GM19239 (cell line): ENCODE measurements around the gene MKKS.
A peak's percentile ranks its signal among the peaks of the same experiment; 100 is the strongest.

Source experiments
- DNase-seq: peaks from one replicate; pipeline ENCODE4 v3.0.0; 2011; ENCODE audit warnings: low spot score; ENCODE audit not compliant: insufficient read length
- FAIRE-seq: peaks from 2 replicates; lab custom pipeline; 2011; peaks lifted over from hg19 to GRCh38; lab: Jason Lieb, UNC

Gene MKKS

GRCh38 chr20:10453241-10453640, 19.2 kb upstream of the MKKS start:
- DNase-seq (no peak), FAIRE-seq (peak; percentile 97)

DNA sequence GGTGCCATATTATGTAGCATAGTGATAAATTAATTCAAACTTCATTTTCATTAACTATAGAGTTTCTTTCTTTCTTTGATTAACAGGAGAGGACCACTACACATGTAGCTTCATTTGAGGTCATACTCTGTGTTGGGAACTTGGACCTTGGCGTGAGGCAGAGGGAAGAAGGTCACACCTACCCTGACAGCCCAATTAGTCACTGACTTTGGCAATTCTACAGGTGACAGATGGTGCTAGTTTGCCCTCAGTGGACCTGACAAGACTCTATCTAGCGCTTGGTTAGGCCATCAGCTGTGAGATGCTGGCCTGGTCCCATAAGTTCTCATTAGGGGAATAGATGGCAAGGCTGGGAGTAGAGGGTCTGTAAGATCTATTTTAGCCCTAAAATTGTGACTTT, 15.2 kb upstream of the MKKS start:
- no peak for FAIRE-seq
- DNase-seq: no peak

DNA sequence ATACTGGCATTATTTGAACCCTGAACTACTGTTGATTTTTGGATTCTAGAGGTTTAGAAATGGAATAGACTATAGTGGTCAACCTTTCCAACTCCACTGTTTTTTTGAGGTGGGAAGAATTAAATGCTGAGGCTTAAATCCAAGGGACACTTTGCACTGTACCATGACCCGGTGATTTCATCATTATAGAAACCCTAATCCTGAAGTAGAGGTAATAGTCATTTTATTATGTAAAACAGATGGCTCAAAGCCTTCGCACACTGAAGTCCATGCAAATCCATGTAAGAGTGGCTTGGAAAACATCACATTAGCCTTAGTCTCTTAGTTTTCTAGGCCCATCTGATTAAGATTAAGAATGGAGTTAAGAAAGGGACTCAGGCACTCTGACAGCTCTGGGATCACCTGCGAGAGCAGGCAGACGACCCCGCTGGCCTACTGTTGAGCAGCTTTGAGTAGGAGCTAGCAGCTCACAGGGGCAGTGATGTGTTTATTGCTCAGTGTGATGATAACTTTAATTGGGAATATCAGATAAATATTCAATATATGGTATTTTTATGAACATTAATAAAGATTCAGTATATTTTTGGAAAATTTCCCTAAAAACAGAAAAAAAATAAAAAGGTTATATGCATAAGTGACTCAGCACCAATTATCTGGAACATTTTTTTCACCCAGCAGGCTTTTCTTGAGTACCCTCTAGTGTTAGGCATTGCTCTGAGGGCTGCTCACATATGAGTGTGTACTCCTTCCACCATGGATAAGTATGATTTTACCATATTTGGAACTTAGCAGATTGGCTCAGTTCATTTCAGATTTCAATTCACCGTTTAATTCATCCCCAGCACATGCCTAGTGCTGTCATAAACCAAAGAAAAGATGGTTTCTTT, 14.5 kb upstream of the MKKS start:
- FAIRE-seq: no peak

DNA sequence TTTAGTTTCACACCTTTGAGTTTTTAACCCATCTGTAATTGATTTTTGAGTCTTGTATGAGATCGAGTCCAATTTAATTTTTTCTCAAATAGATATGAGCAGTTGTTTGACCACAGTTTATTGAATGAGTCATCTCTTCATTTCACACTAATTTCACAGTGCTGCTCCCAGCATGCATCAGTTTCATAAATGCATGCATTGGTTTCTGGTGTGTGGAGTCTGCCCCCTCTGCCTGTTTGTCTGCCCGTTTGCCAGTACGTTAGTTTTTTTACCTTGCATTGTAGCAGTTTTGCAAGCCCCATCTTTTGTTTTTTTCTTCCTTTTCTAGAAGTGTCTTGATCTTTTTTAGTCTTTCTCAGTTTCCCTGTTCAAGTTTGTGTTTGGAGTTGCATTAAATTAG, 13.0 kb upstream of the MKKS start:
- FAIRE-seq (peak; percentile 96), DNase-seq (peak; percentile 40)

More for the DNA sequence above, 14.5 kb upstream of the MKKS start:
- DNase-seq: no peak

DNA sequence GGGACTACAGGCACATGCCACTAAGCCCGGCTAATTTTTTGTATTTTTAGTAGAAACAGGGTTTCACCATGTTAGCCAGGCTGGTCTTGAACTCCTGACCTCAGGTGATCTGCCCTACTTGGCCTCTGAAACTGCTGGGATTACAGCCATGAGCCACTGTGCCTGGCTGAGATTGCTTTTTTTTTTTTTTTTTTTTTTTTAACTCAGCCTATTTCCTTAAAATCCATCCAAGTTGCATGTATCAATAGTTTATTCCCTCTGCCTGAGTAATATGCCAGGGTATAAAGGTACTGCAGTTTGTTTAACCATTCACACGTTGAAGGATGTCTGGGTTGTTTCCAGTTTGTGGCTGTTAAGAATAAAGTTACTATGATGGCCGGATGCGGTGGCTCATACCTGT, 11.7 kb upstream of the MKKS start:
- no peak for DNase-seq
- FAIRE-seq: no peak

DNA sequence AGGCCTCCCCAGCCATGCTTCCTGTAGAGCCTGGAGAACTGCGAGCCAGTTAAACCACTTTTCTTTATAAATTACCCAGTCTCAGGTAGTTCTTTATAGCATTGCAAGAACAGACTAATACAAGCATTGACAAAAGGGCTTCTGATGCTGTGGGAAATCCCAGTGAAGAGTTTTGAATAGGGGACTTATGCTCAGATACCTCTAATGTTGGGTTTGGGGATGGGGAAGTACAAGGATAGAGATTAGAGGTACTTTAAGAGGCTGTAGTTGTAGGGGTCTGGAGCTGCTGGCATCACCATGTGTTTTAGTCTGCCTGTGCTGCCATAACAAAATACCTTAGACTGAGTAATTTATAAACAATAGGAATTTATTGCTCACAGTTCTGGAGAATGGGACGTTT, 9.9 kb upstream of the MKKS start:
- FAIRE-seq (peak; percentile 18), DNase-seq (no peak)

DNA sequence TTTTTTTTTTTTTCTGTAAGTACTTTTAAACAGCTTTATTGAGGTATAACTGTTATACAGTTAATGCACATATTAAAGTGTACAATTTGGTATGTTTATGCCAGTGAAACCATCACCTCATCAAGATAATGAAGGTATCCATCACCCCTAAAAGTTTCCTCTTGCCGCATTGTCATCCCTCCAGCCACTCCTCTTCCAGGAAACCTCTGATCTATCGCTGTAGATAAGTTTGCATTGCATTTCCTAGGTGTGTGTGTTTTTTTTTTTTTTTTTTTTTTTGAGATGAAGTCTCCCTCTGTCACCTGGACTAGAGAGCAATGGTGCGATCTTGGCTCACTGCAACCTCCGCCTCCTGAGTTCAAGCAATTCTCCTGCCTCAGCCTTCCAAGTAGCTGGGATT, 4.2 kb upstream of the MKKS start:
- FAIRE-seq (no peak), DNase-seq (no peak)

DNA sequence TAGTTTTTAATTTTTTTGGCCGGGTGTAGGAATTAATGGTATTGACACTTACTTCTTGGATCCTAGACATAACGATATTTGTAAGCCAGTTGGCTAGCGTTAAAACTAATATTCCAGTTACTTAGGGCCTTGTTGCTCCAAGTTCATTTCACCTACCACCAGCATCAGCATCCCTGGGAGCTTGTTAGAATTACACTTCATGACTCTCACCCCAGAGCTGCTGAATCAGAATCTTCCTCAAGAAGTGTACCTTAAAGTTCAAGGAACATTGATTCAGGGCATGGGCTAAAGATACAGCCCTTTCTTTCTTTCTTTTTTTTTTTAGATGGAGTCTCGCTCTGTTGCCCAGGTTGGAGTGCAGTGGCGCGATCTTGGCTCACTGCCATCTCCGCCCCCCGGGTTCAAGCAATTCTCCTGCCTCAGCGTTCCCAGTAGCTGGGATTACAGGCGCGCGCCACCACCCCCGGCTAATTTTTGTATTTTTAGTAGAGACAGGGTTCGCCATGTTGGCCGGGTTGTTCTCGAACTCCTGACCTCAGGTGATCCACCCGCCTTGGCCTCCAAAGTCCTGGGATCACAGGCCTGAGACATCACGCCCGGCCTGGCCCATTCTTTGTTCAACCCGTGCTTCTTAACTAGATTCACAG, 2.2 kb upstream of the MKKS start:
- no peak for FAIRE-seq
- no peak for DNase-seq

DNA sequence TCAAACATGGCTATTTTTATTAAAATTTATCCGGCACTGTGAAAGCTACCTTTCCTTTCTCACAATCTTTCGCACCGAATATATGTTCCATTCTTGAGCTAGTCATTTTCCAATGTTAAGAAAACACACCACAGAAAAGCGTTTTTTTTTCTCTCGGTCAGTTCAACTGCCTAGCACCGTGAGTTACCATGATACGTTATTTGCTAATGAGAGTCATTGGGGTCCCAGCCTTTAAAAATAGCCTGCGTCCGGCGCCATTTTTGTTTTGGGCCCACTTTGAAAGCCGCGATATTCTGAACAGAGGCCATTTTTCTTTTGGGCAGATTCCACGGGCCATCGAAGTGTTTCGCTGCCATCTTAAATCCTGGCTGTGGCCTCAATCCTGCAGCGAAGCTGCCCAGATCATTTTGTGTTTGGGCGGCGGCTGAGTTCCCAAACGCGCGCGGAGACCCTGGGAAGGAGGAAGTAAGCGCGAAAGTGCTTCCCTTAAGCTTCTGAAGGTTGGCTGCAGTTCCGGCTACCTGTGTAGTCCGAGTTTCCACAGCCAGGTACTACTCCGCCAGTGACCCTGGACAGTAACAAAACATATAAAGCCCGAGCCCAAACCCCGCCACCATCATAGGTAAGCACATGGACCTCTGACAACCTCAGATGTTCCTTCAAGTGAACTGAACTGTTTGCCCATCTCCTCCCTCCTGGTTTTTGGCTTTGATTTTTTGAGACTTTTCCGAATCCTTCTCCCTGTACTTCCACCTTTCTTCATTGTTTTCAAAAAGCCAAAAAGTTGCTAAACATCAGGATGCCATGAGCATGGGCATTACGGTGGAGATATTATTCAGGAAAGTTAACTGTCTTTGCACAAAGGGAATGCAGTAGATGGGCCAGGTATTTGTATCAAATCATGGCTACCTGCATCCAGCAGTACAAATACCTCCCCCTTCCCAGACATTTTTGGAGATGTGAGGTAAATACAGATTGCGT, 1.1 kb upstream of the MKKS start, which contains the start of gene SLX4IP:
TSS of gene SLX4IP (plus strand) at position 474 of the 981 bp plus-strand sequence. CDS start 22,900 bp downstream, outside the sequence.
- FAIRE-seq (peak; percentile 97), DNase-seq (peak; percentile 42)

DNA sequence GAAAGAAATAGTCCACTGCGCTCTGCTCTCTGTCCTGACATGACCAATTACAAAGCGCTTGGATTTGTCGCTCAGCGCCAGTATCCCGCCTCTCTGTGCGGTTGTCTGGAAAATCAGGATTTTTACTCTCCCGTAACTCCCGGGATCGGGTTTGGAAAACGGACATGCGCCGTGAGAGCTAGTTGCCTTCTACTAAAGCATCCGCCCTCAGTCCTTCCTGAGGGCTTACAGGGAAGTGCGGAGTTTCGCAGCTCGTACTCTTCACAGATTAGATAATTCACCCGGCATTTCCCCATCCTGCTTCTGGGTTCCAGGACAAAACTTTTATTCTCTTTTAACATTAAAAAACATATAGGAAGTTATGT, 427 bp upstream of the MKKS start:
- no peak for FAIRE-seq
- DNase-seq: no peak

- no peak for FAIRE-seq
- no peak for DNase-seq
Measured at GRCh38 chr20:10433014-10433622, 904 bp downstream of the MKKS start.

DNA sequence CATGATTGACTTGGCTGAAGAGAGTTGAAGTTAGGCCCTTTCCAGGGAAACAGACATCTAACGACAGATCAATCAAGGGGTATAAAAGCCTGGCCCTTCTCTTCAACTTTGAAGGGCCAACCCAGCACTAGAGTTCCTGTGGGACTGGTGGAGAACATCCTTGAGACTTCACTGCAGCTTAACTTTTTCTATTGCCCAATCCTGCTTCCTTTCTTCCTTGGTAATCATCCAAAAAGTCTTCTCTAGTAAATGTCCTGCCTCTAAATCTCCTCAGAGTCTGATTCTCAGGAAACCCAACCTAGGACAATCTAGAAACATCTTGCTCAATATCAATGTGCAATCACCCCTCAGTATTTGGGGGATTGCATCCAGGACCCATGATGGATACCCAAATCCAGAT, 1.9 kb downstream of the MKKS start:
- FAIRE-seq (no peak), DNase-seq (no peak)

DNA sequence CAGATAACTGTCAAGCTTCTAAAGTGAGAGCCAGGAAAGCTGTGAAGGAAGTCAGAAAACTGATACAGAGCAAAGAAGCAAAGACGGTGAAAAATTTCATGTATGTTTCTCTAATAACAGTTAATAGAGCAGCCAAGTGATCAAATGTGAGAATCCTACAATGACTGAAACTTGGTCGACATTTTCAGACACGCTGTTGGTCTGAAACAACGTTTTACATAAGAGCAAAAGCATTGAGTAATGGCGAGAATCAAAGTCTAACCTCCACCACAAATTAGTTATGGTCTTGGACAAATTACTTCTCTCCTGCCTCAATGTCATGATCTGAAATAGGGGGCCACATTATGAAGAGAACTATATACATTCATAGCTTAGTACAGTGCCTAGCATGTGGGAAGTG, 3.3 kb downstream of the MKKS start:
- FAIRE-seq: peak; percentile 68
- DNase-seq: no peak

DNA sequence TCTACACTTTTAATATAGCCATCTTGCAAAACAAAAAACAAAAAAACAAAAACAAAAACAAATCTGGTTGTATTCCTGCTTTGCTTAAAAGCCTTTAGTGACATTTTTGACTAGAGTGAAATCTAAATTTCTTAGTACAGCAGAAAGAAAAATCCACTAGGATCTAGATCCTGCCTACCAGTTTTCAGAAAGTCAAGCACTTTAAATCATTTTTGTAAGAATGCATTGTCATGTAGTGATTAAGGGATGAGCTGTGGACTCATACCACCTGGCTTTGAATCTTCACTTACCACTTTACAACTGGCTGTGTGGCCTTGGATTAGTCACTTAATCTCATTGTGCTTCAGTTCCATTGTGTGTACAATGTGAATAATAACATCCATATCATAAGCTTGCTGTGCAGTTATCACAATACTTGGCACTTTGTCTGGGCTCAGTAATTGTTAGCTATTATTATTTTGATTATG, 4.0 kb downstream of the MKKS start:
- DNase-seq (no peak), FAIRE-seq (no peak)

DNA sequence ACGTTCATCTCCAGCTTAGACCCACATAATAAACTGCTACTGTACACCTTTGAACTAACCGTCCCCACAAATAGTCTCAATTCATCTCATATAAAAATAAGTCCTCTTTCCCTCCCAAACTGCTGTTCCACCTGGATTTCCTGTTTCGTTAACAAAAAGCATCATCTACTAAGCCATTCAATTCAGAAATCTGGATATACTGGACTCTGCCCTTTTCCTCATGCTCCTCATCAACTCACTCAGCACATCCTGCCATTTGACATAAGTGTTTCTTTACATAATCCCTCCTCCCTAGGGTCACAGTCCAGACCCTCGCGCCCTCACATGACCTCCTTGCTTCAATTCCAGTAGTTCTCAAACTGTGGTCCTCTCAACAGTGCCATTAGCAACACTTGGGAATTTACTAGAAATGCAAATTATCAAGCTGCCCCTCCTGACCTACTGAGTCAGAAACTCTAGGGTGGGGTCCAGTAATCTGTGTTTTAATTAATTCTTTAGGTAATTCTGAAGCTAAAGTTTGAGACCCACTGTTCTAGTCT, 4.5 kb downstream of the MKKS start:
- no peak for FAIRE-seq
- DNase-seq: no peak

GRCh38 chr20:10428008-10428407, 6.0 kb downstream of the MKKS start:
- FAIRE-seq: peak; percentile 64
- no peak for DNase-seq

DNA sequence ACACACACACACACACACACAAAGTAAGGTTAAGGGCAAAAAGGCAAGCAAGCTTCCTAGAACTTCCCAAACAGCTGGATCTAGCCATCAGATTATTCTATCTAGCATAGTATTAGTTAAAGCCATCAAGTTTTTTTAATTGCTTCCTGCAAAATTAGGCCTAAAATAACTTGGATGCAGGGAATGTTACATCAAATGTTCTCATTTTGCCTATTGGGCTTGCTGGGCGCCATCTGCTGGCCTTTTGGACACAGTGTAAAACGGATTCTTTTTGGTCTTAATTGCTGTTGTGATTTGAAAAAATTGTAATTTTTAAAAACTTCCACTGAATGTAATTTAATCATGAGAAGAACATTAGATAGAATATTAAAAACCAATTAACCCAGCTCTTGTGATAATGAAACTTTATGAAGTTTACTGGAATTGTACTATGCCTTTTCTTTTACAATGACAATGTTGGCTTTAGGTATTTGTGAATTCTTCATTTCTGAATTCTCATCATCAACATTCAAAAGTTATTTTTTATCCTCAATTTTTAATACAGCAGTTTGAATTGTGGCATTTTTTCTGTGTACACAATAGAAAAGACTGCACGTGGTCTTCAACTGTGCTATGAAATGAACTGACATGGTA, 6.8 kb downstream of the MKKS start:
- no peak for DNase-seq
- peak; percentile 82 for FAIRE-seq

DNA sequence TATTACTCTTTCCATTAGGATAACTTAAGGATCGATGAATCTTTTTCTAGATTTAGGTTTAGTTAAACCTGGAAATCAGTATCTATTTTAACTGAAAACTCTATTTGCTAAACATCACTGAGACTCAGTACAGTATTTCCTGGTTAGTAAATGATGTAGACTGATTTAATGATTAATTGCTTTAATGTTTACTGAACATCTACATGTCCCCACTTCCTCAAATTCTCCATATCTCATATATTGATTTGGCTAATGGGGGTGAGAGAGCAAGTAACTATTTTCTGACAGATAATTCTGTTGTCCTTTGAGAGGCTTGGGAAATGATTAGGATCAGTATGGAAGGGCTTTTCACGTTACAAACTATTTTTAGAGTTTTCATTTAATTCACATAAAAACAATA, 10.3 kb downstream of the MKKS start:
- DNase-seq: no peak
- no peak for FAIRE-seq

DNA sequence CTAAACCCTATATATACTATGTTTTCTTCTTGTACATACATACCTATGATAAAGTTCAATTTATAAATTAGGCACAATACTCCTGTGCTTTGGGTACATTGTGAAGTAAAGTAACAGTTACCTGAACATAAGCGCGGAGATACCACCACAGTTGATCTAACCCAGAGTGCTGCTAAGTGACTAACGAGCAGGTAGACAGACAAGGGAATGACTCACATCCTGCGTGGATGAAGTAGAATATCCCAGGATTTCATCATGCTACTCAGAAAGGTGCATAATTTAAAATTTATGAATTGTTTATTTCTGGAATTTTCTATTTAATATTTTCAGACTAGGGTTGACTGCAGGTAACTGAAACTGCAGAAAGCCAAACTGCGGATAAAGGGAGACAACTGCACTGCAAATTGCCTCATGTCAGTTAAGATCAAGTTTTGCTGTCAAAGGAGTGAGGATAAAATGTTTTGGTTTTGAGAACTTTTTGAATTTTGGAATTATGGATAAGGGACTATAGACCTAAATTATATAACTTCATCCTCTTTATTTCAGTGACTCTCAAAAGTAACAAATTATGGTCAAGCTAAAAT, 14.4 kb downstream of the MKKS start:
- FAIRE-seq (no peak), DNase-seq (no peak)
